Measurements from ENCODE around the gene TGFBR2.

GRCh38 chr3:30662836-30663235 lies 56.4 kb downstream of the TGFBR2 start:
- TF ChIP-seq EP300 (IDR thresholded peaks at IDR 0.05; ENCODE audit: low read depth in 2 of 2, low read length in 2 of 2) (no peak), EP300 (CRISPR knock-in tag; IDR thresholded peaks at IDR 0.05; ENCODE audit: borderline replicate concordance) (no peak), CTCF (CRISPR knock-in tag; IDR thresholded peaks at IDR 0.05) (no peak), ZBTB10 (CRISPR knock-in tag; IDR thresholded peaks at IDR 0.05; ENCODE audit: borderline replicate concordance) (no peak), ZFP37 (CRISPR knock-in tag; IDR thresholded peaks at IDR 0.05; ENCODE audit: borderline replicate concordance) (no peak), HMG20B (CRISPR knock-in tag; conservative IDR thresholded peaks at IDR 0.05) (no peak), ZNF670 (CRISPR knock-in tag; IDR thresholded peaks at IDR 0.05; ENCODE audit: borderline replicate concordance) (no peak), RBFOX2 (IDR thresholded peaks at IDR 0.05; ENCODE audit: low read depth, low read length) (no peak), ZNF280D (CRISPR knock-in tag; IDR thresholded peaks at IDR 0.05) (no peak), ATF7-NPFF (CRISPR knock-in tag; IDR thresholded peaks at IDR 0.05; ENCODE audit: low read depth) (no peak), BCL3 (CRISPR knock-in tag; IDR thresholded peaks at IDR 0.05) (no peak), PAWR (CRISPR knock-in tag; IDR thresholded peaks at IDR 0.05; ENCODE audit: borderline replicate concordance) (no peak), HINFP (CRISPR knock-in tag; IDR thresholded peaks at IDR 0.05; ENCODE audit: low read depth) (no peak), AFF4 (CRISPR knock-in tag; IDR thresholded peaks at IDR 0.05) (no peak), BHLHE40 (IDR thresholded peaks at IDR 0.05; ENCODE audit: low read length) (no peak)

All from HepG2 (cell line).